GM18873 (cell line): ENCODE data around the gene PSMD11.

Experiments used
- ATAC-seq: cut with Tn5 transposase; IDR thresholded peaks from one replicate; pipeline ENCODE4 v1.9.1; 2021; ENCODE audit warnings: mild to moderate bottlenecking, moderate library complexity, moderate number of reproducible peaks; ENCODE audit not compliant: unreplicated experiment, low FRiP score

The PSMD11 gene

DNA sequence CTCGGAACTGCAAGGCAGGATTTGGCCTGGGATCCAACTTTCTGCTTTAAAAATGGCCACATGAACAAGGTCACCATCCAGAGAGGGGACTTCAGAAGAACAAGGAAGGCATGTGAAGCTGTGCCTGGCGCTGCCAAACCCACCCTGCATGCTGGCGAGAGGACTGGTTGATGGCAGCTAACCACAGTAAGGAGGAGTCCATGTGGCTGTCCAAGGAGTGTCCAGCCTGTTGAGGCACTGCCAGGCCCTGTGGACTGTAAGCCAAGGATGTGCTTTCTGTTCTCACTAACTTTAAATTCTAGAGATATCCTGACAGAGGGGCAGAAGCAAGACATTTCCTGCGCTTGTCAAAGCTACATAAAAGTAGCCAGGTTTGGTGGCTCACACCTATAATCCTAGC is 82.8 kb downstream of the PSMD11 start:
- no peak for ATAC-seq

DNA sequence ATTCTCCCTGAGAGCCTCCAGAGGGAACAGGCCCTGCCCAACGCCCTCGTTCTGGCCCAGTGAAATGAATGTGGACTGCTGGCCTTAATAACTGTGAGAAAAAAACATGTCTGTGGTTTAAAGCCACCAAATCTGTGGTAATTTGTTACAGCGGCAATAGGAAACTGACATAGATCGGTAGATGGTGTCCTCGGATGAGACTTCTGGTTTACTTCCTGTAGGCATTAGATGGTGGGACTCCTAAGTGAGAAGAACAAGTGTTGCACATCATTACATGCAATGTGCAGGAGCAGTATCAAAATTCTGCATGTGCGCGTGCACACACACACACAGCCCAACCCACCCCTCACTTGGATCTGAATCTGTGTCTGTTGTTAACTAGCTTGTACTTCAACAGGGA is 84.5 kb downstream of the PSMD11 start:
- no peak for ATAC-seq

DNA sequence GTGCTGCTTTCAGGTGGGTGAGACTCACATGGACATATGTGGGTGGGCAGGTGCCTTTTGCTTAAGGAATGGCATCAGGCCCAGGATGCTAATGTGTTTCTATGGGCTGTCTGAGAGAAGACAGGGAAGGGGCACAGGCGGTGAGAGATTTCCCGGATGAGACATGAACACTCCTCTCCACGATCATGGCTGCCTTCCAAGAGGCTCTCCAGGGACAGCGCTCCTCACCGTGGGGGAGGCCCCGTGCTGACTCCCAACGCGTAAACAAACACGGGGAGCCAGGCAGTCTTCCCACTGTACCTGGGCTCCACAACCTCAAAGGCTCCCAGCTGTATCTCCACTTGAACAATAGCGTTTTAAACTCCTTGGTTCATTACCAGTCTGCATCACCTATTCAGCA is 85.3 kb downstream of the PSMD11 start:
- no peak for ATAC-seq
